ENCODE results near the gene FLNB.

Gene FLNB

GRCh38 chr3:58217209-58217811 lies 209.1 kb downstream of the FLNB start:
- peak; percentile 57 for DNase-seq

GRCh38 chr3:58218904-58219303 lies 210.7 kb downstream of the FLNB start:
- no peak for DNase-seq

Data from right hindlimb (tissue), 1 donor.